Stimulated activated effector memory CD8-positive, alpha-beta T cell treated with anti-CD3 and anti-CD28 coated beads, Interleukin-12 subunit alpha, Interleukin-12 subunit beta, amount 100 ng/mL, for 72 hours (primary cell): Measurements from ENCODE around the gene TRAPPC12.
A peak's percentile ranks its signal among the peaks of the same experiment; 100 is the strongest.

Experiments used
- ATAC-seq: fragments of 150-1000 bp; cut with Tn5 transposase; 2 replicates; pipeline ENCODE4 v1.10.0; 2021
- DNase-seq, 2 donors: peaks; one replicate each; pipeline ENCODE4 v3.0.0; 2021 to 2022; ENCODE audit warnings: low spot score in 2 of 2
- H3K27ac Mint-ChIP-seq: one replicate; pipeline ENCODE4 v1.8.0; 2022; ENCODE audit warnings: mild to moderate bottlenecking, mixed read lengths
- H3K36me3 Mint-ChIP-seq: one replicate; pipeline ENCODE4 v1.8.0; 2022; ENCODE audit warnings: mild to moderate bottlenecking, mixed read lengths
- H3K4me1 Mint-ChIP-seq: one replicate; pipeline ENCODE4 v1.8.0; 2022; ENCODE audit warnings: mixed read lengths
- H3K4me3 Mint-ChIP-seq: one replicate; pipeline ENCODE4 v1.8.0; 2022; ENCODE audit warnings: mild to moderate bottlenecking, mixed read lengths
- H3K9me3 Mint-ChIP-seq: one replicate; pipeline ENCODE4 v1.8.0; 2022; ENCODE audit warnings: mixed read lengths

The TRAPPC12 gene

DNA sequence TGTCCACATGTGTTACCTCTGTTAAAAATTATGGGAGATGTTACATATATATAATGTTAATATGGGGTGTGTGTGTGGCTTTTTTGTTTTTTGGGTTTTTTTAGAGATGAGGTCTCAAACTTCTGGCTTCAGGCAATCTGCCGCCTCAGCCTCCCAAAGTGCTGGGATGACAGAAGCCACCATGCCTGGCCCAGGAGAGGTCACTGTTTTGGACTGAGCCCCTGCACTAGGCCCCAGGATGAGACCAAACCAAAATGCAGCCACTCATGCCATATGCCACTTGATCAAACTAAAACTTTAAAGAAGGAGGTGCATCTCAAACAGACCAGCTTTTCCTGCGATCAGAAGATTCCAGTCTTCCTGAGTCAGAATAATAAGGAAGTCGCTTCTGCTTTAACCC is 137.3 kb downstream of the TRAPPC12 start:
- Mint-ChIP-seq H3K4me1 (peaks cover 28% of the 10 kb centered on the region), H3K9me3 (peaks cover 4% of the 10 kb centered on the region), H3K27ac (no peak overlapping the region), H3K36me3 (peaks cover 24% of the 10 kb centered on the region), H3K4me3 (no peak overlapping the region)
- no peak for ATAC-seq
- DNase-seq, result no peak

DNA sequence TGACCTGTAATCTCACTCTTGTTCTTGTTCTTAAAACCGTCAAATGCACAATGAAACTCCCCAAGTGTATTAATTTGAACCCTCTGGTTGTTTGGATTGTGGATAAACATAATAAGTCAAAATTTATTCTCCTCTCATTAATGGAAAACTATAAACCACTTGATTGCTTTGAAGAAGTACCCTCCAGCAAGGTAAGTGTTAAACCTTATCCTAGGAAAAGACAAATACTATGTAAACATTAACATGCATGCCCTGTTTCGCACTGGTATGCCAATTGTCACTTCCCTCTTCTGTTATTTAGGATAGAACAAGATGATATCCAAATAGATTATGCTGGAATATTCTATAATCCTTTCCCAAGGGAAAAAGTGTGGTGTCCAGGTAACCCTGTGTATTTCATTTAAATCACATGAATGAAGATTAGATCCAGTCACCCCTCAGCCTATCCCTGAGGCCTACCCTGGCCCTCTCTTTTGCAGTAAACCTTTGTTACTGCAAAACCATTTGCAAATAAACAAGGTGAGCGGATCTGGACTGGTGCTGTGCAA is 138.5 kb downstream of the TRAPPC12 start:
- peak overlapping the region; percentile 78 for H3K4me3 Mint-ChIP-seq
- H3K4me1 Mint-ChIP-seq, result peaks cover 30% of the 10 kb centered on the region
- peaks cover 4% of the 10 kb centered on the region for H3K9me3 Mint-ChIP-seq
- peaks cover 24% of the 10 kb centered on the region for H3K36me3 Mint-ChIP-seq
- H3K27ac Mint-ChIP-seq, result peak overlapping the region; percentile 94
- DNase-seq, result no peak
- no peak for ATAC-seq

DNA sequence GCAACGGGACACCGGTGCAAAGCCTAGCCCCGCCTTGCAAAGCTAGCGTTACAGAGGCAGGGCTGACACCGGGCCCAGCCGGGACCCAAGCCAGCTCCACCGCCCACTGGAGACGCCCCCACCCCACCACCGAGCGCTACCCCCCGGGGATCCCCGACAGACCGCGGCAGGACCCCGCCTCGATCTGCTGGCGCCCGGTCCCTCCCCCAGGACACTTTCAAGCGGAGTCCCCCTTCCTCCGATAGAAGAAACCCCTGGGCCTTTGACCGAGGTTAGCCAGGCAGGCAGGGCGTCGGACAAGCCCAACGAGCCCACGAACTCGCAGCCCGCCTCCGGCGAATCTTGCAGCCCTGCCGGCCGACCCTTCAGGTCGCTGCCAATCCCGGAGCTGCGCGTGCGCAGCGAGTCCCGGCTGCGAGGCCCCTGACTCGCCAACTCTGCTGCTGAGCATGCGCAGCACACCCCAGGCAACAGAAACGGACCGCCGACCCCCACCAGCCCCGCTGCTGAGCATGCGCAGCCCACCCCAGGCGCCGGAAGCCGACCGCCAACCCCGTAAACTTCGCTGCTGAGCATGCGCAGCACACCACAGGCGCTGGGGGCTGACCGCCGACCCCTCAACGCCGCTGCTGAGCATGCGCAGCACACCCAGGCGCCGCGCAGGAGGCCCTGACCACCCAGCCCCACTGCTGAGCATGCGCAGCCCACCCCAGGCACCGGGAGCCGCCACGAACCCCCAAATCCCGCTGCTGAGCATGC is 139.2 kb downstream of the TRAPPC12 start:
- Mint-ChIP-seq H3K4me3 (peak overlapping the region; percentile 78), H3K9me3 (peaks cover 4% of the 10 kb centered on the region), H3K4me1 (peaks cover 30% of the 10 kb centered on the region), H3K27ac (peak overlapping the region; percentile 94), H3K36me3 (peaks cover 24% of the 10 kb centered on the region)
- peak; percentile 87 for ATAC-seq
- peak; percentile 95 to 99 for DNase-seq

GRCh38 chr2:3519255-3520205 is 140.0 kb downstream of the TRAPPC12 start, which contains the start of gene ADI1:
Gene ADI1, minus strand, starts transcription at chr2:3519531. Its CDS starts 44 bp downstream, at chr2:3519487.
- Mint-ChIP-seq H3K36me3 (peaks cover 18% of the 10 kb centered on the region), H3K4me3 (peak within 1 kb of the TSS; percentile 78), H3K9me3 (peaks cover 4% of the 10 kb centered on the region), H3K4me1 (peaks cover 24% of the 10 kb centered on the region), H3K27ac (peak within 1 kb of the TSS; percentile 94)
- ATAC-seq, result peak; percentile 82
- DNase-seq, result peak; percentile 64 to 90

GRCh38 chr2:3520591-3520990 is 141.1 kb downstream of the TRAPPC12 start:
- Mint-ChIP-seq H3K4me3 (peak overlapping the region; percentile 78), H3K9me3 (peaks cover 2% of the 10 kb centered on the region), H3K36me3 (peaks cover 18% of the 10 kb centered on the region), H3K27ac (no peak overlapping the region), H3K4me1 (peaks cover 24% of the 10 kb centered on the region)
- ATAC-seq (no peak), DNase-seq (no peak)

DNA sequence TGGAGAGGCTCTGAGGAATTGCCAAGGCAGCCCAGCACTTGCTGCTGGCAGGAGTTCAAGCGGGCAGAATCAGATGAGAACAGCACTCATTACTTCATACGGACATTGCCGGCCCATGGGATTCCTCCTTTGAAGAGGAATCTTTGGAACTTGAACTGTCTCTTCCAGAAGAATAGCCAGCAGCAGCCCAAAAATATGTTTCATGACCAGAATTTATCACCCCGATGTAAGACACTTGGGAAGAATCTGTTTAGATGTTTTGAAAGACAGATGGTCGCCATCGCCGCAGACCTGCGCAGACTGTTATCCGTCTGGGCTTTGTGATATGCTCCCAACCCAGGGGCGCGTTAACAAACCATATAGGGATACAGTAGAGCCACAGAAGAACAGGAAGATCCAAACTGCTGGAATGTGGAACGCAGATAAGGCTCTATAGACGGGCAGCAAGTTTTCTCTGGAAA is 143.5 kb downstream of the TRAPPC12 start:
- Mint-ChIP-seq H3K4me3 (no peak overlapping the region), H3K4me1 (peaks cover 24% of the 10 kb centered on the region), H3K27ac (no peak overlapping the region), H3K36me3 (peaks cover 18% of the 10 kb centered on the region), H3K9me3 (no peaks in the 10 kb centered on the region)
- no peak for ATAC-seq
- DNase-seq, result no peak

GRCh38 chr2:3523551-3524041 is 144.1 kb downstream of the TRAPPC12 start:
- H3K27ac Mint-ChIP-seq, result no peak overlapping the region
- ATAC-seq, result no peak
- DNase-seq, result no peak

DNA sequence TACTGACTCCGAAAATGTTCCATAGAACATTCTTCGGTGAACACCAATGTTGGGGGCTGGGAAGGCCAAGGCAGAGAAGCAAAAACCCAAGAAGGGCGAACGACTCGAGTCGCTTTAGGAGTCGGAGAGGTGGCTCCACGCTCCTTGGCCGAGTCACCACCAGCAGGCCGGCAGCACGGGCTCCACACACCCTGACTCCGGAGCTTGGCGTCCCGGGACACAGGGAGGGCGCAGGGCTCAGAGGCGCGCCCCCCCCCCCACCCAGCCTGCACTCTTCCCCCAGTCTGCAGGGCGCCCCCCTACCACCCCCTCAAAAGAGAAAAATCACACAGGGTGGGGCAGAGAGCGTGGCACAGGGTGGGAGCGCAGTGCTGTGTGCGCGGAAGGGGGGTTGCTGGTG is 147.4 kb downstream of the TRAPPC12 start:
- no peaks in the 10 kb centered on the region for H3K36me3 Mint-ChIP-seq
- no peak for DNase-seq

More at GRCh38 chr2:3523551-3524041, 144.1 kb downstream of the TRAPPC12 start:
- Mint-ChIP-seq H3K9me3 (no peaks in the 10 kb centered on the region), H3K4me1 (peaks cover 24% of the 10 kb centered on the region), H3K4me3 (no peak overlapping the region), H3K36me3 (peaks cover 16% of the 10 kb centered on the region)

GRCh38 chr2:3527886-3528785 is 148.6 kb downstream of the TRAPPC12 start:
- Mint-ChIP-seq H3K4me3 (no peak overlapping the region), H3K36me3 (no peaks in the 10 kb centered on the region), H3K9me3 (no peaks in the 10 kb centered on the region), H3K4me1 (no peaks in the 10 kb centered on the region), H3K27ac (no peak overlapping the region)
- ATAC-seq (no peak), DNase-seq (no peak)

More for the DNA sequence above, 147.4 kb downstream of the TRAPPC12 start:
- H3K4me3 Mint-ChIP-seq, result no peak overlapping the region
- H3K4me1 Mint-ChIP-seq, result peaks cover 2% of the 10 kb centered on the region
- no peak overlapping the region for H3K27ac Mint-ChIP-seq
- H3K9me3 Mint-ChIP-seq, result no peaks in the 10 kb centered on the region
- ATAC-seq, result no peak
